Ureter (tissue), 1 donor: Measurements from ENCODE around the gene ROR1. TPM values are rescaled to one million over a fixed set of nuclear protein-coding genes. Genes with fewer than 3 reads are reported as not detected.
A peak's percentile ranks its signal among the peaks of the same experiment; 100 is the strongest.

Experiments
- DNase-seq: peaks from one replicate; pipeline ENCODE4 v3.0.0-alpha.2; 2020; ENCODE audit warnings: low spot score
- total RNA-seq: library from RNA; stranded (reverse); gene quantifications from one replicate; pipeline ENCODE4 v1.2.4, GENCODE V29; 2023
- donor health status: DM: yes; HTN: yes; CAD: no.

ROR1 gene
- total RNA-seq, 1 donor from 2014 or later: 6.2 TPM

- DNase-seq: no peak
Measured at GRCh38 chr1:63883494-63884235, 109.8 kb downstream of the ROR1 start.

GRCh38 chr1:63884486-63884885 lies 110.7 kb downstream of the ROR1 start:
- DNase-seq: no peak

GRCh38 chr1:63885899-63886298 lies 112.1 kb downstream of the ROR1 start:
- DNase-seq: no peak

- no peak for DNase-seq
Measured at GRCh38 chr1:63886340-63886739, 112.5 kb downstream of the ROR1 start.

- no peak for DNase-seq
Measured at GRCh38 chr1:63887809-63888208, 114.0 kb downstream of the ROR1 start.

GRCh38 chr1:63888984-63889383 lies 115.2 kb downstream of the ROR1 start:
- no peak for DNase-seq

- no peak for DNase-seq
Measured at GRCh38 chr1:63890468-63890867, 116.7 kb downstream of the ROR1 start.

- no peak for DNase-seq
Measured at GRCh38 chr1:63891060-63891690, 117.4 kb downstream of the ROR1 start.

- DNase-seq: peak; percentile 47
Measured at GRCh38 chr1:63892632-63893395, 119.0 kb downstream of the ROR1 start.

- no peak for DNase-seq
Measured at GRCh38 chr1:63893976-63894375, 120.2 kb downstream of the ROR1 start.

- no peak for DNase-seq
Measured at GRCh38 chr1:63894627-63895265, 120.9 kb downstream of the ROR1 start.

GRCh38 chr1:63896755-63897154 lies 122.9 kb downstream of the ROR1 start:
- DNase-seq: no peak

- DNase-seq: no peak
Measured at GRCh38 chr1:63898428-63899196, 124.8 kb downstream of the ROR1 start.

GRCh38 chr1:63901094-63901493 lies 127.3 kb downstream of the ROR1 start:
- no peak for DNase-seq

- DNase-seq: no peak
Measured at GRCh38 chr1:63902844-63903589, 129.2 kb downstream of the ROR1 start.

- DNase-seq: no peak
Measured at GRCh38 chr1:63903947-63904610, 130.3 kb downstream of the ROR1 start.

- DNase-seq: no peak
Measured at GRCh38 chr1:63904826-63905225, 131.0 kb downstream of the ROR1 start.

GRCh38 chr1:63906047-63906704 lies 132.4 kb downstream of the ROR1 start:
- DNase-seq: no peak

GRCh38 chr1:63907051-63907450 lies 133.2 kb downstream of the ROR1 start:
- no peak for DNase-seq

GRCh38 chr1:63908016-63908415 lies 134.2 kb downstream of the ROR1 start:
- no peak for DNase-seq
